COR-L47 (cell line): ENCODE data around the gene FOXC1.

Experiments used
- DNase-seq: peaks from one replicate; lab custom pipeline; 2025; lab: John Stamatoyannopoulos, UW

FOXC1 gene

DNA sequence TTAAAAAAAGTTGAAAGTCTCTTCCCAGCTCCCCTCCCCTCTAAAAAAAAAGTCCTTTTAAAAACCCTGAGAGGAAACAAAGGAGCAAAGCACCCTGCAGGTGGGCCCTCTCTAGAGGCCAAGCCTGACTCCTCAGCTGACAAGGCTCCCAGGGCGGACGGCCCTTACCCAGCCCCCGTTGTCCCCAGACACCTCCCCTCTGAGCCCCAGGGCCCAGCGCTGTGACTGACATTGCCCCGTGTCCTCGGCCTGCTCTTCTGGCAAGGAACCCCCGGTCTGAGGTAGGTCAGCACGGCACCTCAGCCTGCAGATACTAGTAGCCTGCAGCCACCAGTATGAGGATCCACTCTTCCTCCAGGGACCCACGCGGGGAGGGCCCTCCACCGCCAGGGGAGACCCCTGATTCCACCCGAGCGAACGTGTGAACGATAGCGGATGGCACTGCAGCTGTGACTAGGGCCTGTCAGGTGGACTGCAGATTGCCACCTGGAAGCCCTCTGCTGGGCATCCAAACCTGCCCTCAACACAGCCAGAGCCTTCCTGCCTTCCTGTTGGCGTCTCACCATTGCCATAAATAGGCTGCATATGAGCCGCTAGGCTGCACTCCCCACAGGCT, 34.2 kb downstream of the FOXC1 start:
- no peak for DNase-seq

DNA sequence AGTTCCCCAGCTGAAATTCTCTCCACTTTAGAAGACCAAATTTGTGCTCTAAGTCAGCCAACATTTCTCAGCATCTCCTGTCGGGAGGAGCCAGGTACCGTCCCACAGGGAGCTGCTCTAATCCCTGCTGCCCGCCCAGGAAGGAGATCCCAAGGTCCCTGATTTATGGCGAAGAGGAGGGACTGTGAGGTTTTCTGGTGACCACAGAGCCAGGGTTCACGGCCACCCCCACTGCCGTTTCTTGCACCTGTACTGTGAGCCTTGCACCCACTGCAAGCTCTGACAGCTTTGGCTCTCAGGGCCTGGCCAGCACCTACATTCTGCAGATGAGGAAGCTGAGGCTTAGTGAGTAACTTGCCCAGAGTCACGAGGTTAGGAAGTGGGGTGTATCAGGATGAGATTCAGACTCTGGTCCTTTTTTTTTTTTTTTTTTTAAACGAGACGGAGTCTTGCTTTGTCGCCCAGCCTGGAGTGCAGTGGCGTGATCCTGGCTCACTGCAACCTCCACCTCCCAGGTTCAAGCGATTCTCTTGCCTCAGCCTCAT, 34.9 kb downstream of the FOXC1 start:
- DNase-seq = no peak

DNA sequence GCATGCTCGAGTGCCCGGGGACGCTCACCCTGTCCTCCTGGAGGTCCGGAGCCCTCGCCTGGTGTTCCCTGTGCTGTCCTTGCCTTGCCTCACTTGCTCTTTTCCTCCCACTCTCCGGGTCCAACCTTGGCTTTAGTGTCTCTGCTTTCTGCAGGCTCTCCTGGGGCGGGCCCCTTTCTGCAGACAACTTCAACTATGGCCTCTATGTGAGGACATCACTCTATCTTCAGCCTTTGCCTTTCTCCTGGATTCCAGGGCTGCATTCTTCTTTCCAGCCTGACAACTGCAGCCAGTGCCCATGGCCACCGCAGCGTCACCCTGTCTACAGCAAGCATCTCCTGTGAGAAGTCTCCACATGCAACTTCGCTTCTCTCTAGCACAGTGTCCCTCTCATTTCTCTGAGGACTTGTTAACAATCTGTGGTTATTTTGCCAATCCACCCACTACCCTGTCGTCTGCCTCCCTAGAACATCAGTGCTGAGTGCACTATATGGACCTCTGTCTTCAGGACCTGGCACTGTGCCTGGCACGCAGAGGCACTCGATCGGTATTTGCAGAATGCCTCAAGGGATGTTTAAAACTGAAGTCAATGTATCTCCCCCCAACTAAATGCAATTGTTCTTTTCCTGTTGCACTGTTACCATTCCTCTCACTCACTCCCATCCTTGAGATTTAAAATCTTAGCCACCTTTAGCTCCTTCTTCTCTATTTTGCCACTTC, 35.9 kb downstream of the FOXC1 start:
- no peak for DNase-seq

DNA sequence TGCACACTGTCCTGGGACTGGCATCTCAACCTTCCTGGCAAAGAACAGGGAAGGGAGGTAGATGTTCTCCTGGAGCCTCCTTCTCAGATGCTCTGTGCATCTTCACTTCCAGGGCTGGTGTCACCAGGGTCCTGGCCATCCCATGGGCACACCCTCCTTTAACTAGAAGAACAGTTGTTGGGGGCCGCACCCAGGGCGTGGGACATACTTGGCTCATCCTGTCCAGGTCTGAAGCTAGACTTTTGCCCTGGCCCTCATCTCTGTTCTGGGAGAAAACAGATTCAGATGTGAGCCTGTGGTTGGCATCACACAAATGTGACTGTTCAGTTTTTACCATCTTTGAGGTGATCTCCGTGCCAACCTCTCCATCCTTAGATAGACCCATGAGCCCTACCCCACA, 41.6 kb downstream of the FOXC1 start:
- no peak for DNase-seq

DNA sequence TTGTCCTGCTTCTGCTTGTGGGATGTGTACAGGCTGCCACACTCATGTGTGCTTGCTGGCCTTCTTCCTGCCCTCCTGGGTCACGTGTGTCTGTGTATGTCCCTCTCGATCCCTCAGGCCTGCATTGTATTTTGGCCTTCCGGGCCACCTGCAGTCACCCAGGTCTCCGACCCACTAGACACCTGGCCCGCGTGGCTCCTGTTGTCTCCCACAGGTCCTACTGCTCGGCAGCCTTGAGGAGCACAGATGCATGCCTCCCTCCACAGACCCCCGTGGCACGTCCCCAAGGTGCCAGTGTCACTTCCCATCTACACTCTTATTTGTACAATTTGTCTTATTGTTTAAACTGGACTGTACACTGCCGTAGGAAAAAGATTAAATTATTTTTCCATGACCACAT, 43.1 kb downstream of the FOXC1 start:
- no peak for DNase-seq

DNA sequence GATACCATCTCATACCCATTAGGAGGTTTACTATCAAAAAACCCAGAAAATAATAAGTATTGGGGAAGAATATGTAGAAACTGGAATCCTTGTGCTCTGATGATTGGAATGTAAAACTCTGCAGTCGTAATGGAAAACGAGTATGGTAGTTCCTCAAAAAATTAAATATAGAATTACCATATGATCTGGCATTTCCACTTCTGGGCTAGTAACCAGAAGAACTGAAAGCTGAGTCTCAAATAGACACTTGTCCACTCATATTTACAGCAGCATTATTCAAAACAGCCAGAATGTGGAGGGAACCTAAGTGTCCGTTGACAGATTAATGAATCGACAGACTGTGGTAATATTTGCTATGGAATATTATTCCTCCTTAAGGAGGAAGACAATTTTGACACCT, 44.3 kb downstream of the FOXC1 start:
- no peak for DNase-seq

DNA sequence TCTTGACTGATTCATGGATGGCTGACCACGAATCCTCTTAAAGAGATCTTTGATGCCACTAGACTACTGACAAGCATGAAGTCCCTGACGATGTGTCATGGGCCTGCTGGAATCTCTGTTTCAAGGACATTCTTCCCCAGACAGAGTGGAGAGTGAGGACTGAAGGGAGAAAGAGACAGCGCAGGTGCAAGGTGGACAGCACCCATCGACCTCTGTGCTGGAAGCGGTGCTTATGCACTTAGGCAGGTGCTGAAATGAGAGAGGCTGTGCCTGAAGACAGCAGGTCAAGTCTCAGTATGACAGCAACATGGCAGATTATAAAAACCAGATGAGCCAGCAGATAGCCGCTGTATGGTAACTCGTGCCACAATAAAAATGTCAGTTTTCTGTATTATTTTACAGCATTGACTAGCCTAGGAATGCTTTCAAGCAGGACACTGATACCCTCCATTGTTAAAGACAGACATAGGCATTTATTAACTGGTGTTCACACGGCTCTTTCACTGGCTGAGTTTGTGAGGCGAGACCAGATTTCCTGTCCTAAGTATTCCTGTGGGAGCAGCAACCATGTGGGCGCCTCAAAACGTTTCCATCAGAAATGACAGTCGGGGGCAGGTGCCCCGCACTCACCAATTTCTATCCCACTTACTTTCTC, 47.5 kb downstream of the FOXC1 start:
- DNase-seq = no peak

DNA sequence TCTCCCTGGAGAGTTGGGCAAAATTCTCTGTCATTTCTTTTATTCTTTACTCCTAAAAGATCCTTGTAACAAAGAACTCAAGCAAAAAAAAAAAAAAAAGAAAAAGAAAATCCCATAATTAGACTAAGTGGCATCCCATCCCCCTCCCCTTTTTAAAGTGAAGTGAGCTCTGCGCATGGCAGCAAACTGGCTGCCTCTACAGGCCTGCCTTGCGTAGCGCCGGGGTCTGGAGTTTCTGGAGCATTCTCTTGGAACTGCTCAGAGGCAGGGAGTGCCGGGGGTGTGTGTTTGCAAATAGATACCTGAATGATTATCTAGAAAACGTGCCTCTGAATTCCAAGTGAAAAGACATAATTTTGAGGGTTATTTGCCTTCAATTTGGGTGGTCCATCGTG, 48.1 kb downstream of the FOXC1 start:
- no peak for DNase-seq

DNA sequence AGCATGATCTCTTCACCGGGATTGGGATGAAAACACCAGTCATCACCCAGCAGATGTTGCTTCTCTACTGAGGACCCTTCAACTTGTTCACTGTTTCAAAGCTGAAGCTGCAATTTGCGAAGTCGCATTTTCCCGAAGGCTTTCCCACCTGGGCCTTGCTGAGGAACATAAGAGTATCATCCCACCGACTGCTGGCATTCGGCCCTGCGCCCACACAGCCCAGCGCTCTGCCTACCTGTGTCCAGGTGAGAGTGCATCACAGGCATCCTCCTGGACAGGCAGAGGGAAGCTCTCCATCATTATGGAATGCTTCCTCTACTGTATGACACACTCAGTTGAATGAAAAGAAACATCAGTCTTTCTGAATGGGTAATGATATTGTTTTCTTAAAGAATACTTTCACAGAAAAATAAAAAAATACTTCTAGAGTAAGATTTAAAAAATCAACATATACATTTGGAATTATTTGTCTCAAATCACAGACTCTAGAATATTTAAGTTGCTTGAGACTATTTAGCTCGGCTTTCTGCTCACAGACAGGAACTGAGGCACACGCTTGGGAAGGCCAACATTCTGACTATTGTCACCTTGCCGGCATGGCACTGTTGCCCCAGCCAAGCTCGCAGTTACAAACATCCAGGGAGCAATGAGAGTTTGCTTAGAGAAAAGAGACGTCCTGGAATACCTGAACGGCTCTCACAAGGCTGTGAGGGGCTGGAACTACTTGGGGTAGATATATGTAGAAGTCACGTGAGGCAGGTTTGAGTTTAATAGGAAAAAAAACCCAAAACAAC, 48.7 kb downstream of the FOXC1 start:
- no peak for DNase-seq

DNA sequence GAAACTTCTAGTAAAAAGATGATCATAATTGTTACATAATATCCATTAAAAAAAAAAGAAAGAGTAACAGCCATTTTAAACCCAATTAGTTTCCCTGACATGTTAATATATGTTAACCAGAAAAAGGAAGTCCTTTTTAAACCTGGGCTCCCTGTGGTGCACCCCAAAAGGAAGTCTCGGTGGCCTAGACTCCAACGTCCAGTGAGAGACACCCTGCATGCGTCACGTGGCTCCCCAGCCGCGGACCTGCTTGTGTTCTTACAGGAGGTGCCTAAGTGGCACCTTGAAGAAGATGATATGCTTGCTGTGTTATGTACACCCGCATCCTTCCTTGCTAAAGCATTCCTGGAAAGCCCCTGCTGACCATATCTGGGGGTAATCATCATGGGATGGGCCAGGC, 50.1 kb downstream of the FOXC1 start:
- DNase-seq = no peak

DNA sequence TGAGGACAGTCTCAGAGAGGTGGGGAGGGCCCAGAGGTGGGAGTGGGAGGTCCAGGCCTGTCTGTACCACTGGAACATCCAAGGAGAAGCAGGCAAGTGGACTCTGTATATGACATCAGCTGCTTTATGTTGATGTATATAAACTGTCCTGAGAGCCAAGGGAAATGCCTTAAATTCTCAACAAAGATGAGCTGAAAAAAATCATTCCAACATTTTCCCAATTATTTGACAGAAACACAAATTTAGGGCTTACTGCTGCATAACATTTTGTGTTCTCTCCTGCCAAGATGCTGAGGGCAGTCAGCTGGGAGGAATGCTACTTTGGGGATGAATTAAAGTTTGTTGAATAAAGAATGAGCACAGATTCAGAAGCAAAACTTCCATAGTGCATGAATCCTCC, 52.8 kb downstream of the FOXC1 start:
- DNase-seq = no peak
